DLD1 (cell line): ENCODE measurements around the gene DUSP7.

Source experiments
- in situ Hi-C: cut with HindIII; loops from 2 replicates; pipeline ENCODE4 v1.10.0; 2017; ENCODE audit warnings: low sequenced_read_pairs

DUSP7 gene

GRCh38 chr3:52087731-52088130 is 31.4 kb upstream of the DUSP7 start:
- in situ Hi-C loops: no loop called here

DNA sequence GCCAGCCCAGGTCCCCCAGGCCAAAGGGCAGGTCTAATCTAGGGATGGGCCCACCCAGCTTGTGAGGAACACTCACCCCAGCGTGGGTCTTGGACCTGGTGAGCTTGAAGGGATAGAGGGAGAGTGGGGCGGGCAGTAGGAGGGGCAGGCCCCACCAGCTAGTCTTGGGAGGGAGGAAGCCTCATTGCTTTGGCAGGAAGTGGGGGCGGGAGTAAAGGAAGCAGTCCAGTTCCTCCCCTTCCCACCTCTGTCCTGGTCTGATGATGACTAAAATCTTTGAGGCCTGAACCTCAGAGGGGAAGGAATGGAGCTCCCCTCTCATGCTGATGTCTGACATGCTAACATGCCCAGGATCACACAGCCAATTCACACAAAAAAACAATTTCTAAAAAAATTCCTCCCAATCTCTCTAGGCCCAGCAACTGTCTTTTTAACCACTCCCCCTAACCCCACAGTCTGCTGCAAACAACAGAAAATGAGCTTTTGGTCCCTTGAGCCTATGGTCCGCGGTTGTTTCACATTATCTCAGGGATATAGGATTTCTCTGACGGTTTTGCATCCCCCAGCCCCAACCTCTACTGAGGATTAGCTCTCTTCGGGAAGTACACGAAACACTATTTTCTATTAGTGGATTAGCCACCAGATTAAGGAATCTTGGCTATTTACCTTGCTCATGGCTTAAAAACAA is 30.7 kb upstream of the DUSP7 start:
- in situ Hi-C loops: no loop called here

GRCh38 chr3:52086461-52086860 is 30.1 kb upstream of the DUSP7 start:
- in situ Hi-C loops: no loop called here

DNA sequence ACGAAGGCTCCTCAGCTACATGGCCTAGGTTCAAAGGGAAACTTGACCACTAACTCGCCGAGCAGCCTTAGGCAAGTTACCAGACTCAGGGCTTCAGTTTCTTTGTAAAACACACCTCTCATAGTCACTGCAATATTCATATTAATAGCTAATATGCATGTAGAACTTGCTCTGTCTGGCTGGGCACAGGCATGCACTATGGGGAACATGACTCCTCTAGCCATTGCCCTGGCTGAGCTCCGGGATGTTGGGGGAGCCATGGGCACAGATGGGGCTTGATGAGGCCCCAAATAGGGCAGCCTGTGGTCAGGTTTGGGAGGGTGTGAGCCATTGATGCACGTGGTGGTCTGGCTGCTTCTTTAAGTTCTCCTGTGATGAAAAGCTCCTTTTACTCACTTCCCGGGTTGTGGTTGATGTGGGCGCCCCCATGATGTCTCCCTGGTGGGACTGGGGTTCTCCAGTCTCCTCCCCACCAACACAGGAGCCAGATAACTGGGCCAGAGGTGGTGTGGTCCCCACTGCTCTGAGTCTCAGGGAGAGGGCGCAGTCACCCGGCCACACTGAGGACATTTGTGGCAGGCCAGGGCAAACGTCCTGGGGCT is 29.4 kb upstream of the DUSP7 start:
- in situ Hi-C loops: no loop called here

GRCh38 chr3:52084954-52085680 is 28.7 kb upstream of the DUSP7 start:
- in situ Hi-C loops: no loop called here

GRCh38 chr3:52084216-52084945 is 28.0 kb upstream of the DUSP7 start:
- in situ Hi-C loops: no loop called here

DNA sequence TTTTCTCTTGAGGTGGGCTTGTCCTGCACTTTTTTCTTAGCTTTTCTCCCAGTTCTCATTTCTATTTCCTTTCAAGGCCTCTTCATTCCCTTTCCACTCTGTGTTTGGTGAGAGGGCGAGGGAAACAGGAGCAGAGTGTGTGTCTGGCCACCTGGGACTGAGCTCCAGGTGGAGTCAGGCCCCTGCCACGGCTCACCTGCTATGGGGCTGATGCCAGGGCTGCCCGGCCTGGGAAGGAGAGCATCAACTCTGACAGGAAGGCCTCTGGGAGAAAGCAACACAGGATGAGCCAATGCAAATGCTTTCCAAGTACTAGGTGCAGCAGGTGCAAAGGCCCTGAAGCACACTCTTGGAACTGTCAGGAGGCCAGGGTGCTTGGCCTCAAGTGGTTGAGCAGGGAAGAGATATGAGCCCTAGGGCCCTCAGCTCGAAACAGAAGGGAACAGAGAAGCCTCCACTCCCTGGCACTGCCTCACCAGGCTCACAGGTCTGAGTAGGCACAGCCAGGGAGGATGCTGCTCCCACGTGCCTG is 27.3 kb upstream of the DUSP7 start:
- in situ Hi-C loops: no loop called here

DNA sequence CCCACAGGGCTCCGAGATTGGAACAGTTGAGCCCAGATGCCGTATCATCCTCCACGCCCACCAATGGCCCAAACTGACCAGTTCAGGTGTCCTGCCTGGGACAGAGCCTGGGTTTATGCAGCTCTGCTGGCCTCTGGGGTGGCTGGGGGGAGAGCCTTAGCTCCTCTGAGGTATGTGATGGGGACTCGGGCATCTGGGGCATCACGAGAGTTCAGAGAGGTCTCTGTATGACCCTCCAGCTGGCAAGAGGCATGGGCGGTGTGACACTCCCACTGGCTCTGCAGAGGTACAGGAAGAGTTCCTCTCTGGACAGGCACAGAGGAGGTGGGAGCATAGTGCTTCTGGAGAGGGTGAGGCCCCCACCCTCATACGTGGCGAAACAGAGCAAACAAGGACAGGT is 26.6 kb upstream of the DUSP7 start:
- in situ Hi-C loops: no loop called here

DNA sequence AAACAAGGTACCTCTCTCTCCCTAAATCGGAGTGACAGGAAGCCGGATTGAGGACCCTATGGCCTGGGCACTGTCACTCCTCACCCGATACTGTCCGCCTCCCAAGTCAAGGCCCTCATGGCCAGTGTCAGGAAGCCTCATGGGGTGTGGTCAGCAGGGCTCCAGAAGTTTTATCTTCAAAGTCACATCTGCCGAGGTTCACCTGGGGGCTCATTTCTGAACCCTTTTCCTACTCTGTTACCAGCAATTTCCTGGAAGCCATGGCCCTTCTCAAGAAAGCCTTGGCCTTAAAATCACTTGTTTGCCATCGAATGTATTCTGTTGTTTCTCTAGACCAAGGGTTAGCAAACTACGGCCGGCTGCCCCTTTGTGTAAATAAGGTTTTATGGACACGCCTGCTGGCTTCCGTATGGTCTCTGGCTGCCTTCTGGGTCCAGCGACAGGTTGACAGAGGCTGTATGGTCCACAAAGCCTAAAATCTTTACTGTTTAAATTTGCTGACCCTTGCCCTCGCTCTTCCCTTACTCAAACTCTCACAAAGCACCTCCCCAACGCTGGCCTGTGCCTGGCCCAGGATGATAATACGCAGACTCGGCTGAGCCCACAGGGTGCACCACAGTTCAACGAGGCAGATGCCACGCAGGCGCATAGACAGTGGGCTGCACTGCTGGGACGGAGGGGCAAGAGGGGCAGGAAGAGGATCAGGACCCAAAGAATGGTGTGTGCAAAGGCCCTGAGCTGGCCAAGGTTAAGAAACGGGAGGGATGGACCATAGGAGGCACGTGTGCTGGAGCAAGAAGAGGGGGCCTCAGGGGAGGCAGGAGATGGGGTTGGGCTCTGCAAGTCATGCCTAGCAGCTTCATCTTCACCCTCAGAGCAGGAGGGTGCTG is 24.7 kb upstream of the DUSP7 start:
- in situ Hi-C loops: no loop called here

DNA sequence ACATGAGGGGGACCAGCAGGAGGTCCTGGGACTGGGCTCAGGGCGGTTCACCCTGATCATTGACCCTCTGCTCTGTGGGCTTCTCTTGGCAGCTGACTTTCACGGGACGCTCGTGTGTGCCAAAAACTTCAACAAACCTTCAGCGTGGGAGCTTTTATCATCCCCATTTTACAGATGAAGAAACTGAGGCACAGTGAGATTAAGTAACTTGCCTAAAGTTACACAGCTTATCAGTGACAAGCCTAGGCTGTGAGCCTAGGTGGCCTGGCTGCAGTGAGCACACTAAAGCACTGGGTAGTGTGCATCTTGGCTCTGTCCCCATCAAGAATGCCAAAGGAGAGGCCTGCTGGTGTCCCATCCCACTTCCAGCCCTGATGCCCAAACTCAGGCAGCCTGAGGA is 23.6 kb upstream of the DUSP7 start:
- in situ Hi-C loops: no loop called here

DNA sequence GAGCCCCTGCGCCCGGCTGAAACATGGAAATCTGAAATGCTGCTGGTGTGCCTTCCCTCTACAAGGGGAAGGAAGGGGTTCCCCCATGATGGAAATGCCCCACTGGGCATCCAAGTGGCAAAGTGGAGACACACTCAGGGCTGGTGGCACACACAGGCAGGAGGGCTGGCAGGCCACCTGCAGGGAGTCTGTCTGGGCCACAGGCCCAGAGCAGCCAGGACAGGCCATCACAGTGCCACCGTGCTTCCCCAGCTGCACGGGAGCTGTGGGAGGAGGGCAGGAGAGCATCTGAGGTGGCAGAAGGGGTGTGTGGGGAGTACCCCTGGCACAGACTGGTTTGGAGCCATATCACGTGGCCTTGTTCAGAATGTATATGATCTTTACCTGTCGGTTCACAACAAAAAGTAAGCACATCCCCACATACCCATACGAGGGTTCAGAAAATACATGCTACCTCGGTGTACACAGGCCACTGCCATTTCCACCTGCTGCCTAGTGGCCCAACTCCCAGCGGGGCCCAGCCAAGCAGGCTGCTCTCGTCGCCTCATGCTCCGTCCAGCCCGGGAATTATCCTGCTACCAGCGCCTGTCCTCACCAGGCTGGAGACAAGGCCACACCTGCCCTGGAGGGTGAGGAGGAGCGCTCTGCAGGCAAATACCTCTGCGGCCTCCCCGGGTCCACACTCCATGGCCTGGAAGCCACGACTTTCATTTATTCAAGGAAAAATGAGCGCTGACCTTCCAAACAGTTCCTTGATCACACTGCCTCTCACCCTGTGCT is 22.6 kb upstream of the DUSP7 start:
- in situ Hi-C loops: no loop called here

GRCh38 chr3:52077925-52078324 is 21.6 kb upstream of the DUSP7 start:
- in situ Hi-C loops: no loop called here

DNA sequence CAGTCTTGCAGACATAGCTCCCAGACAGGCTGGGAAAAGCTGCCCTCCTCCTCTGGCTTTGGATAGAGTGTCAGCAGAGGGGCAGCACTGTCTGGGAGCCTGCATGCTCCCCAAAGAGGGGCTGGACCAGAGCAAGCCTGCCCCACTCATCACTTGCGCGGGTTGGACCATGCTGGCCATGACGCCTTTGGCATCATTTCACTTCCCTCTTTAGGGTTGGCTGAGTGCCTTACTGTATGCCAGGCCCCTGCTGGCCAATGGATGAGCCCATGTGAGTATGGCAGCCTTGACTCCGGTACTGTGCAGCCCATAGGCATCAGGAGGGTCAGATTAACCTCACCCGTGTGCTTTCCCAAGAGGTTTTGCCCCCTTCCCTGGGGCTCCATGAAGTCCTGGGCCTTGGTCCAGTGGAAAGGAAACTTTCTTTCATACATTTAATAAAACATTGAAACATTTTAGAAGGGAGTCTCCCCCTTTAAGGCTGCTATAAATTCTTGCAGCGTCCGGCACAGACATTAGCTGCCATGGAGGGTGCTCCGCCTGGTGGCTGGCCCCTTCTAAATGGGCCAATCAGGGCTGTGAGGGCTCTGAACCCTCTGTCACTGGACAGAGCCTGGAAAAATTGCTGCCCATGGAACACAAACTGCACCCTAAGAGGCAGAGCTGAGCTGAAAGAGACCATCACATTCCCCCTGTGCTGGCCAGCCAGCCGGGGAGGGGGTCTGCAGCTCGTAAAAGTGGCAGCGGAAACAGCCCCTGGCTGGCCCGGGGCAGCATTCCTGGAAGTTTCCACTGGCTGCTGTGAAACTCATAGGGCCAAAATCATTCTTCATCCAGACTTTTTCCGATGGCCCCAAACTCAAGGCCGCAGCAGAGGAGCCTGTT is 20.8 kb upstream of the DUSP7 start:
- in situ Hi-C loops: no loop called here

GRCh38 chr3:52073490-52073889 is 17.1 kb upstream of the DUSP7 start:
- in situ Hi-C loops: no loop called here

- in situ Hi-C loops: no loop called here
Measured at GRCh38 chr3:52072471-52072870, 16.1 kb upstream of the DUSP7 start.

GRCh38 chr3:52072020-52072419 is 15.6 kb upstream of the DUSP7 start:
- in situ Hi-C loops: no loop called here

- in situ Hi-C loops: no loop called here
Measured at GRCh38 chr3:52070724-52071621, 14.6 kb upstream of the DUSP7 start.

GRCh38 chr3:52069855-52070254 is 13.5 kb upstream of the DUSP7 start:
- in situ Hi-C loops: no loop called here
